ENCODE measurements around the gene PICK1.

GRCh38 chr22:38073150-38074130 is 16.2 kb downstream of the PICK1 start:
- TF ChIP-seq BRCA1 (CRISPR knock-in tag; IDR thresholded peaks at IDR 0.05) = no peak
- TF ChIP-seq, protein P1, sequence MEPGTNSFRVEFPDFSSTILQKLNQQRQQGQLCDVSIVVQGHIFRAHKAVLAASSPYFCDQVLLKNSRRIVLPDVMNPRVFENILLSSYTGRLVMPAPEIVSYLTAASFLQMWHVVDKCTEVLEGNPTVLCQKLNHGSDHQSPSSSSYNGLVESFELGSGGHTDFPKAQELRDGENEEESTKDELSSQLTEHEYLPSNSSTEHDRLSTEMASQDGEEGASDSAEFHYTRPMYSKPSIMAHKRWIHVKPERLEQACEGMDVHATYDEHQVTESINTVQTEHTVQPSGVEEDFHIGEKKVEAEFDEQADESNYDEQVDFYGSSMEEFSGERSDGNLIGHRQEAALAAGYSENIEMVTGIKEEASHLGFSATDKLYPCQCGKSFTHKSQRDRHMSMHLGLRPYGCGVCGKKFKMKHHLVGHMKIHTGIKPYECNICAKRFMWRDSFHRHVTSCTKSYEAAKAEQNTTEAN (CRISPR knock-in tag; conservative IDR thresholded peaks at IDR 0.05) = no peak
- TF ChIP-seq ATF6 (CRISPR knock-in tag; conservative IDR thresholded peaks at IDR 0.05) = no peak
- TF ChIP-seq TBX3 (IDR thresholded peaks at IDR 0.05; ENCODE audit: borderline replicate concordance) = no peak

All from HepG2 (cell line).